Prostate gland (tissue), 2 donors: ENCODE results near the gene WDR5.

Experiments
- POLR2A ChIP-seq: fragments of 450-650 bp; IDR thresholded peaks from one replicate; pipeline ENCODE4 v1.6.1; 2016; ENCODE audit warnings: antibody characterized with exemption, mild to moderate bottlenecking
- POLR2AphosphoS5 ChIP-seq: sonication (generic); formaldehyde crosslinking; IDR thresholded peaks from one replicate; pipeline ENCODE4 v1.6.1; 2017; ENCODE audit warnings: antibody characterized with exemption
- TF ChIP-seq, protein P1 (sequence below), 4 experiments: fragments of 200-600 bp in 2 of 4; fragments of 450-650 bp in 2 of 4; sonication (generic) in 2 of 4; IDR thresholded peaks; 1 replicate in 3 of 4; 2 replicates in 1 of 4; pipeline ENCODE4 v1.5.1; 2016 to 2019; ENCODE audit warnings: antibody characterized with exemption in 4 of 4, mild to moderate bottlenecking in 2 of 4, moderate library complexity in 2 of 4

DNA sequence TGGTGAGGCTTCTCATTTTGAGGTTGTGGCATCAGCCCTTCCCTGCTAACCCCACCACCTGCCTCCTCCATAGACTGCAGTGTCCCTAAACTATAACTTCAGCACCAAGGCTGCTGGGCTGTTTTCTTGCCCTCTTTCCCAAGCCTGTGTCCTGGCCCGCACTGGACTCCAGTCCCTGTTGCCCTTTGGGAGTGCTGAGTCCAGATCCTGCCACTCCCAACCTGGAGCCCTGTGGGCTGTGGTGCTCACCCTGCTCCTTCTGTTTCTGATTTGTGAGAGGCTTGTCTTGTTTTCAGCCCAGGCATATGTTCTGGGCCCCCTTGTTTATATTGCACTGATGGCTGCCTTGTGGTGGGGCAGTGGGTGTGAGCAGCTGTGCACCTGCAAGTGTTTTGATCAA, 68.2 kb downstream of the WDR5 start:
- TF ChIP-seq, protein P1, sequence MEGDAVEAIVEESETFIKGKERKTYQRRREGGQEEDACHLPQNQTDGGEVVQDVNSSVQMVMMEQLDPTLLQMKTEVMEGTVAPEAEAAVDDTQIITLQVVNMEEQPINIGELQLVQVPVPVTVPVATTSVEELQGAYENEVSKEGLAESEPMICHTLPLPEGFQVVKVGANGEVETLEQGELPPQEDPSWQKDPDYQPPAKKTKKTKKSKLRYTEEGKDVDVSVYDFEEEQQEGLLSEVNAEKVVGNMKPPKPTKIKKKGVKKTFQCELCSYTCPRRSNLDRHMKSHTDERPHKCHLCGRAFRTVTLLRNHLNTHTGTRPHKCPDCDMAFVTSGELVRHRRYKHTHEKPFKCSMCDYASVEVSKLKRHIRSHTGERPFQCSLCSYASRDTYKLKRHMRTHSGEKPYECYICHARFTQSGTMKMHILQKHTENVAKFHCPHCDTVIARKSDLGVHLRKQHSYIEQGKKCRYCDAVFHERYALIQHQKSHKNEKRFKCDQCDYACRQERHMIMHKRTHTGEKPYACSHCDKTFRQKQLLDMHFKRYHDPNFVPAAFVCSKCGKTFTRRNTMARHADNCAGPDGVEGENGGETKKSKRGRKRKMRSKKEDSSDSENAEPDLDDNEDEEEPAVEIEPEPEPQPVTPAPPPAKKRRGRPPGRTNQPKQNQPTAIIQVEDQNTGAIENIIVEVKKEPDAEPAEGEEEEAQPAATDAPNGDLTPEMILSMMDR (IDR thresholded peaks at IDR 0.05), result no peak
- TF ChIP-seq POLR2A, result no peak
- no peak for TF ChIP-seq POLR2AphosphoS5
